K562 (cell line): ENCODE measurements around the gene MXI1. TPM values are rescaled to one million over a fixed set of nuclear protein-coding genes. Genes with fewer than 3 reads are reported as not detected.

Source experiments
- HDAC8 ChIP-seq: fragments of 450-650 bp; IDR thresholded peaks from 2 replicates; pipeline ENCODE4 v1.6.1; 2016; ENCODE audit warnings: mild to moderate bottlenecking, missing genetic modification characterization, moderate library complexity, missing compliant biosample characterization
- HMGN3 ChIP-seq: IDR thresholded peaks from 2 replicates; pipeline ENCODE4 v1.6.1; 2011; ENCODE audit warnings: borderline replicate concordance, low read depth, mild to moderate bottlenecking, mixed read lengths, low read length; ENCODE audit not compliant: insufficient read length; ENCODE audit errors: extremely low read depth
- MED1 ChIP-seq: sonication (generic); formaldehyde crosslinking; IDR thresholded peaks from 2 replicates; pipeline ENCODE4 v1.8.1; 2023; ENCODE audit warnings: missing genetic modification reagents, borderline replicate concordance
- PCBP2 ChIP-seq: fragments of 200-400 bp; formaldehyde crosslinking; IDR thresholded peaks from 2 replicates; pipeline ENCODE4 v1.6.1; 2018; ENCODE audit warnings: low read length, low read depth, mild to moderate bottlenecking, moderate library complexity; ENCODE audit not compliant: poor library complexity, severe bottlenecking
- POLR2H ChIP-seq: IDR thresholded peaks from 2 replicates; pipeline ENCODE4 v1.6.1; 2016; ENCODE audit warnings: missing genetic modification characterization, low read depth, mild to moderate bottlenecking, control low read depth, missing compliant biosample characterization, moderate library complexity
- POLR3A ChIP-seq: IDR thresholded peaks from 2 replicates; pipeline ENCODE4 v1.6.1; 2011; ENCODE audit warnings: borderline replicate concordance, mild to moderate bottlenecking, moderate library complexity; ENCODE audit not compliant: insufficient read length, insufficient read depth; ENCODE audit errors: extremely low read depth
- RBM17 ChIP-seq: fragments of 200-400 bp; formaldehyde crosslinking; IDR thresholded peaks from 2 replicates; pipeline ENCODE4 v1.6.1; 2017; ENCODE audit warnings: low read depth, mild to moderate bottlenecking, low read length, borderline replicate concordance
- RNF2 ChIP-seq: sonication (generic); IDR thresholded peaks from 2 replicates; pipeline ENCODE4 v1.6.1; 2016
- SMARCB1 ChIP-seq: IDR thresholded peaks from 2 replicates; pipeline ENCODE4 v1.6.1; 2011; ENCODE audit warnings: improper control_type of control experiment, low read depth; ENCODE audit not compliant: insufficient read length
- SUPT5H ChIP-seq: fragments of 450-650 bp; IDR thresholded peaks from 2 replicates; pipeline ENCODE4 v1.6.1; 2016
- TAF15 ChIP-seq: fragments of 200-400 bp; formaldehyde crosslinking; IDR thresholded peaks from 2 replicates; pipeline ENCODE4 v1.6.1; 2017; ENCODE audit warnings: mild to moderate bottlenecking, low read depth, low read length, moderate library complexity
- TAF7 ChIP-seq: fragments of 450-650 bp; IDR thresholded peaks from 2 replicates; pipeline ENCODE4 v1.6.1; 2016; ENCODE audit warnings: missing genetic modification characterization, missing compliant biosample characterization
- TCFL5 ChIP-seq: fragments of 250-450 bp; sonication (Bioruptor Pico); conservative IDR thresholded peaks from 2 replicates; pipeline ENCODE4 v1.6.1; 2021; ENCODE audit warnings: mild to moderate bottlenecking, moderate library complexity, matching md5 sums
- XRCC4 ChIP-seq: IDR thresholded peaks from one replicate; pipeline ENCODE4 v1.6.1; 2011; ENCODE audit not compliant: insufficient read depth, insufficient read length; ENCODE audit errors: extremely low read depth
- ZBTB8A ChIP-seq: fragments of 450-650 bp; IDR thresholded peaks from 2 replicates; pipeline ENCODE4 v1.6.1; 2018; ENCODE audit warnings: mild to moderate bottlenecking, moderate library complexity; ENCODE audit not compliant: partially characterized antibody
- ZFPM2 ChIP-seq: fragments of 250-450 bp; sonication (Bioruptor Pico); IDR thresholded peaks from 2 replicates; pipeline ENCODE4 v1.5.1; 2022; ENCODE audit warnings: mild to moderate bottlenecking
- ZNF507 ChIP-seq: conservative IDR thresholded peaks from 2 replicates; pipeline ENCODE4 v1.6.1; 2017; ENCODE audit warnings: missing genetic modification characterization, missing compliant biosample characterization
- polyA plus RNA-seq, 8 experiments: library from polyadenylated mRNA; depleted of rRNA in 4 of 8; stranded (reverse) in 5 of 8; unstranded in 3 of 8; fragments of >200 nt; fragmentation: Nextera tagmentation in 2 of 8; fragmentation: Illumina TruSeq in 1 of 8; extraction: Ambion mirVana in 2 of 8; extraction: Trizol in 1 of 8; gene quantifications; 2 replicates each; pipeline versions ENCODE4 v1.2.1 to v1.2.3, GENCODE V29; 2011 to 2014; ENCODE audit warnings: inconsistent platforms in 1 of 8, missing spikeins in 1 of 8
- total RNA-seq, 7 experiments: library from RNA; depleted of rRNA in 6 of 7; stranded (reverse); fragments of >200 nt in 6 of 7; fragmentation: Illumina TruSeq in 2 of 7; extraction: Trizol in 2 of 7; gene quantifications; 2 replicates each; pipeline versions ENCODE4 v1.2.1 to v1.2.3, GENCODE V29; 2011 to 2021; ENCODE audit warnings: low replicate concordance in 1 of 7
- TF ChIP-seq, protein P1 (sequence below), 2 experiments: fragments of 450-650 bp in 1 of 2; IDR thresholded peaks; 2 replicates each; pipeline ENCODE4 v1.6.1; 2011 to 2017; ENCODE audit warnings: low read depth in 2 of 2, antibody characterized with exemption in 1 of 2, borderline replicate concordance in 1 of 2, low read length in 1 of 2, mild to moderate bottlenecking in 1 of 2, mixed read lengths in 1 of 2; ENCODE audit not compliant: control insufficient read depth in 1 of 2
- TF ChIP-seq, protein P2 (sequence below): fragments of 200-800 bp; sonication (Bioruptor generic); IDR thresholded peaks from 2 replicates; pipeline ENCODE4 v1.6.1; 2017; ENCODE audit warnings: missing genetic modification characterization, missing compliant biosample characterization
- TF ChIP-seq, protein P3 (sequence below): IDR thresholded peaks from 2 replicates; pipeline ENCODE4 v1.6.1; 2011; ENCODE audit warnings: borderline replicate concordance, low read depth, mild to moderate bottlenecking, moderate library complexity, low read length; ENCODE audit not compliant: insufficient read depth, poor library complexity, severe bottlenecking

Gene MXI1
- total and polyA plus RNA-seq, 9 of the 15 experiments (the other 6 are each of a cell fraction or from before 2014, with no cell fraction given) = 9.1 to 23.7 (median 14.8) TPM

DNA sequence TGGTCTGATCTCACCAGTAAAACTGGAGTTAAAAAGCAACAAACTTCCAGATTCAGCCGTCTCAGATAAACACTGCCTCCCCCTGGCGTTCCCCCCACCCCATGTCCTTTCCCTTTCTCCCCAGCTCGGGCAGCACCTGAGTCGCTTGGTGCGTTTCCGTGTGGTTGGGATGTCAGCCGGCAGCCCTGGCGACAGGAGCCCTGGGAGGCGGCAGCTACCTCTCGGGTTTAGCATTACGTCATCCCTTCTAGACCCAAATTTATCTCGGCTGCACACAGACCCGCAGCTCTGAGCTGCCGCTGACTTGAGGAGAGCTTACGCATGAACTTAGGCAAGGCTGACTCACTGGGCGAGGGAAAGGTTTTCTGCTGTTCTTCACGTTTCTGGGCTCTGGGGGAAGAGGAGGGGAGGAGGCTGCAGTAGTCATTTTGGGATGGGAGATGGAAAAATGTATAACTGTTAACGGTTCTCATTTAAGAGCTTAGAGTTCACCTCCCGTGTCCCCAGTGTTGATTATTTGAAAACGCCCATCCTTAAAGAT is 14.4 kb downstream of the MXI1 start (continued):
- TF ChIP-seq RBM17 = no peak
- no peak for TF ChIP-seq ZBTB8A
- TF ChIP-seq MED1 (CRISPR knock-in tag) = no peak
- TF ChIP-seq, protein P1, sequence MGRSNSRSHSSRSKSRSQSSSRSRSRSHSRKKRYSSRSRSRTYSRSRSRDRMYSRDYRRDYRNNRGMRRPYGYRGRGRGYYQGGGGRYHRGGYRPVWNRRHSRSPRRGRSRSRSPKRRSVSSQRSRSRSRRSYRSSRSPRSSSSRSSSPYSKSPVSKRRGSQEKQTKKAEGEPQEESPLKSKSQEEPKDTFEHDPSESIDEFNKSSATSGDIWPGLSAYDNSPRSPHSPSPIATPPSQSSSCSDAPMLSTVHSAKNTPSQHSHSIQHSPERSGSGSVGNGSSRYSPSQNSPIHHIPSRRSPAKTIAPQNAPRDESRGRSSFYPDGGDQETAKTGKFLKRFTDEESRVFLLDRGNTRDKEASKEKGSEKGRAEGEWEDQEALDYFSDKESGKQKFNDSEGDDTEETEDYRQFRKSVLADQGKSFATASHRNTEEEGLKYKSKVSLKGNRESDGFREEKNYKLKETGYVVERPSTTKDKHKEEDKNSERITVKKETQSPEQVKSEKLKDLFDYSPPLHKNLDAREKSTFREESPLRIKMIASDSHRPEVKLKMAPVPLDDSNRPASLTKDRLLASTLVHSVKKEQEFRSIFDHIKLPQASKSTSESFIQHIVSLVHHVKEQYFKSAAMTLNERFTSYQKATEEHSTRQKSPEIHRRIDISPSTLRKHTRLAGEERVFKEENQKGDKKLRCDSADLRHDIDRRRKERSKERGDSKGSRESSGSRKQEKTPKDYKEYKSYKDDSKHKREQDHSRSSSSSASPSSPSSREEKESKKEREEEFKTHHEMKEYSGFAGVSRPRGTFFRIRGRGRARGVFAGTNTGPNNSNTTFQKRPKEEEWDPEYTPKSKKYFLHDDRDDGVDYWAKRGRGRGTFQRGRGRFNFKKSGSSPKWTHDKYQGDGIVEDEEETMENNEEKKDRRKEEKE (IDR thresholded peaks at IDR 0.05; ENCODE audit: borderline replicate concordance in 1 of 2, control insufficient read depth in 1 of 2, low read depth in 2 of 2, low read length in 1 of 2) = no peak
- TF ChIP-seq, protein P2, sequence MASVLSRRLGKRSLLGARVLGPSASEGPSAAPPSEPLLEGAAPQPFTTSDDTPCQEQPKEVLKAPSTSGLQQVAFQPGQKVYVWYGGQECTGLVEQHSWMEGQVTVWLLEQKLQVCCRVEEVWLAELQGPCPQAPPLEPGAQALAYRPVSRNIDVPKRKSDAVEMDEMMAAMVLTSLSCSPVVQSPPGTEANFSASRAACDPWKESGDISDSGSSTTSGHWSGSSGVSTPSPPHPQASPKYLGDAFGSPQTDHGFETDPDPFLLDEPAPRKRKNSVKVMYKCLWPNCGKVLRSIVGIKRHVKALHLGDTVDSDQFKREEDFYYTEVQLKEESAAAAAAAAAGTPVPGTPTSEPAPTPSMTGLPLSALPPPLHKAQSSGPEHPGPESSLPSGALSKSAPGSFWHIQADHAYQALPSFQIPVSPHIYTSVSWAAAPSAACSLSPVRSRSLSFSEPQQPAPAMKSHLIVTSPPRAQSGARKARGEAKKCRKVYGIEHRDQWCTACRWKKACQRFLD (CRISPR knock-in tag) = peak; percentile 80; the same call in 1 of the 2 replicates
- TF ChIP-seq TAF7 (tag) = no peak
- no peak for TF ChIP-seq POLR3A
- no peak for TF ChIP-seq TCFL5
- TF ChIP-seq ZFPM2 = no peak
- no peak for TF ChIP-seq HDAC8 (tag)
- TF ChIP-seq, protein P3, sequence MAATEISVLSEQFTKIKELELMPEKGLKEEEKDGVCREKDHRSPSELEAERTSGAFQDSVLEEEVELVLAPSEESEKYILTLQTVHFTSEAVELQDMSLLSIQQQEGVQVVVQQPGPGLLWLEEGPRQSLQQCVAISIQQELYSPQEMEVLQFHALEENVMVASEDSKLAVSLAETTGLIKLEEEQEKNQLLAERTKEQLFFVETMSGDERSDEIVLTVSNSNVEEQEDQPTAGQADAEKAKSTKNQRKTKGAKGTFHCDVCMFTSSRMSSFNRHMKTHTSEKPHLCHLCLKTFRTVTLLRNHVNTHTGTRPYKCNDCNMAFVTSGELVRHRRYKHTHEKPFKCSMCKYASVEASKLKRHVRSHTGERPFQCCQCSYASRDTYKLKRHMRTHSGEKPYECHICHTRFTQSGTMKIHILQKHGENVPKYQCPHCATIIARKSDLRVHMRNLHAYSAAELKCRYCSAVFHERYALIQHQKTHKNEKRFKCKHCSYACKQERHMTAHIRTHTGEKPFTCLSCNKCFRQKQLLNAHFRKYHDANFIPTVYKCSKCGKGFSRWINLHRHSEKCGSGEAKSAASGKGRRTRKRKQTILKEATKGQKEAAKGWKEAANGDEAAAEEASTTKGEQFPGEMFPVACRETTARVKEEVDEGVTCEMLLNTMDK = no peak
- peak; percentile 40 for TF ChIP-seq HMGN3
- no peak for TF ChIP-seq POLR2H
- TF ChIP-seq PCBP2 = no peak
- no peak for TF ChIP-seq TAF15
- no peak for TF ChIP-seq XRCC4
- TF ChIP-seq SMARCB1 = no peak
- TF ChIP-seq RNF2 = peak; percentile 58; the same call in 1 of the 2 replicates
- no peak for TF ChIP-seq ZNF507
- no peak for TF ChIP-seq SUPT5H
